Measurements from ENCODE around the gene SLIT1.

Gene SLIT1

GRCh38 chr10:97060441-97061084, 125.2 kb downstream of the SLIT1 start:
- H3K4me3 ChIP-seq (ENCODE audit: low read length) = no peak overlapping the region
- no peak for TF ChIP-seq CTCF (IDR thresholded peaks at IDR 0.05; ENCODE audit: insufficient read depth, low read depth, low read length, missing control alignments)

GRCh38 chr10:97059872-97060205, 125.9 kb downstream of the SLIT1 start:
- no peak for TF ChIP-seq CTCF (IDR thresholded peaks at IDR 0.05; ENCODE audit: insufficient read depth, low read depth, low read length, missing control alignments)
- DNase-seq (ENCODE audit: low read depth) = no peak
- H3K4me3 ChIP-seq (ENCODE audit: low read length) = no peak overlapping the region

More at GRCh38 chr10:97060441-97061084, 125.2 kb downstream of the SLIT1 start:
- no peak for DNase-seq (ENCODE audit: low read depth)

- H3K4me3 ChIP-seq (ENCODE audit: low read length) = no peak overlapping the region
- TF ChIP-seq CTCF (IDR thresholded peaks at IDR 0.05; ENCODE audit: insufficient read depth, low read depth, low read length, missing control alignments) = no peak
- no peak for DNase-seq (ENCODE audit: low read depth)
Observed at GRCh38 chr10:97059006-97059871, 126.5 kb downstream of the SLIT1 start.

DNA sequence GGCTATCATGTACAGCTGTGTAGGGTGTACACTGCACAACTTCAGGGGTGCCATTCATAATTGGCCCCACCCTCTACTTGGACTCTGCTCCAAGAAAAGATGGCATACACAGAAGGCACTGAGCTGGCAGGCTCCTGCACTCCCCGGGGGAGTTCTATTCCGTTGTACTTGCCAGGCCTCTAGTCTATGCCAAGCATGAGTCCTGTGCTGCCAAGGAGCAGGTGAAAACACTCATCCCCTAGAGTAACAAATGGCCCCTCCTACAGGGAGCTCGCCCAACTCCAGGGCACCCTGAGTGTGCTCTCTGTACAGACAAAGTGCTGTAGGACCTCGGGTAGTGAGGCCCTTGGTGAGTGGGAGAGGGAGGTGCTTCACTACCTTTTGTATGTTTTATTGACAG, 127.2 kb downstream of the SLIT1 start:
- DNase-seq (ENCODE audit: low read depth) = no peak
- no peak for TF ChIP-seq CTCF (IDR thresholded peaks at IDR 0.05; ENCODE audit: insufficient read depth, low read depth, low read length, missing control alignments)
- no peak overlapping the region for H3K4me3 ChIP-seq (ENCODE audit: low read length)

GRCh38 chr10:97057491-97058235, 128.1 kb downstream of the SLIT1 start:
- H3K4me3 ChIP-seq (ENCODE audit: low read length) = no peak overlapping the region
- TF ChIP-seq CTCF (IDR thresholded peaks at IDR 0.05; ENCODE audit: insufficient read depth, low read depth, low read length, missing control alignments) = no peak
- DNase-seq (ENCODE audit: low read depth) = no peak

GRCh38 chr10:97056003-97056630, 129.6 kb downstream of the SLIT1 start:
- no peak for DNase-seq (ENCODE audit: low read depth)
- no peak for TF ChIP-seq CTCF (IDR thresholded peaks at IDR 0.05; ENCODE audit: insufficient read depth, low read depth, low read length, missing control alignments)
- H3K4me3 ChIP-seq (ENCODE audit: low read length) = no peak overlapping the region

Measured in epithelial cell of esophagus (primary cell).